Midbrain (tissue), 1 donor: ENCODE data around the gene WIZ.

ENCODE experiments used
- DNase-seq: peaks from one replicate; lab custom pipeline; 2025; lab: John Stamatoyannopoulos, UW

Gene WIZ

GRCh38 chr19:15374796-15375440, 74.8 kb downstream of the WIZ start:
- no peak for DNase-seq

GRCh38 chr19:15374105-15374651, 75.6 kb downstream of the WIZ start:
- DNase-seq = no peak

- DNase-seq = no peak
These were observed 76.1 kb downstream of the WIZ start for GRCh38 chr19:15373644-15374043.

- DNase-seq = no peak
These were observed 76.9 kb downstream of the WIZ start for GRCh38 chr19:15372891-15373301.

GRCh38 chr19:15372470-15372869, 77.3 kb downstream of the WIZ start:
- no peak for DNase-seq

GRCh38 chr19:15371786-15372380, 77.9 kb downstream of the WIZ start:
- no peak for DNase-seq

GRCh38 chr19:15371119-15371518, 78.6 kb downstream of the WIZ start:
- DNase-seq = no peak
